Measurements from ENCODE around the gene AFF3. TPM values are rescaled to one million over a fixed set of nuclear protein-coding genes. Genes with fewer than 3 reads are reported as not detected.

Gene AFF3
- total and polyA plus RNA-seq, 2 of the 8 experiments (the other 6 are each of a cell fraction or from before 2014, with no cell fraction given) = 0.27 to 3.0 TPM

DNA sequence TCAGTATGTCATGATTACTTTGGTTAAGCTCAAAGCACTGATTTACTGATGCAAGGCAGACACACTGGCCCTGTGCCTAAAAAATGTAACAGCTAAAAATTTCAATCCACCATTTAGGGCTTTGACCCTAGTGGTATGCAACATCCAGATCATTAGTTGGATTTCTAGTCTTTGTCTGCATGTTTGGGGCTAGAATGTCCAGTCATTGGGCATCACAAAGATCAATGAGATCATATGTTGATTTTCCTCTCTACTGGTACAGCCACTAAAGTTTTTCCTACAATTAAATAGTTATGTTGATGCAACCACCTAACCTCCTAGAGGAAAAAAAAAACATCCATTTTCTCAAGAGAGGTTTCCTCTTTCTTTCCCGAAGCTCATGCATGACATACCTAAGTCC is 599.1 kb downstream of the AFF3 start:
- WGBS, 2 experiments (ENCODE audit: extremely low coverage in 1 of 2, insufficient coverage in 1 of 2, insufficient read length in 1 of 2, insufficient replicate concordance in 2 of 2, low coverage in 1 of 2, low lambda C conversion rate in 2 of 2, missing lambda C conversion rate in 1 of 2) = 87% methylated on average over 1 of the region's 1 CpG; no CpG with 5 or more reads in 1 of the 2 experiments
- H3K23me2 ChIP-seq (ENCODE audit: low read depth, low read length) = no peaks in the 10 kb centered on the region
- no peak for TF ChIP-seq POLR2A (IDR thresholded peaks at IDR 0.05; ENCODE audit: control extremely low read depth in 1 of 2, low read depth in 2 of 2, low read length in 2 of 2)
- TF ChIP-seq HDAC2 (IDR thresholded peaks at IDR 0.05; ENCODE audit: borderline replicate concordance in 1 of 2, low read depth in 2 of 2, low read length in 2 of 2) = no peak
- no peak for TF ChIP-seq CBX5 (IDR thresholded peaks at IDR 0.05; ENCODE audit: low read depth, low read length)
- TF ChIP-seq RAD21 (IDR thresholded peaks at IDR 0.05 in 1 of 2, conservative IDR thresholded peaks at IDR 0.05 in 1 of 2; ENCODE audit: low read depth in 2 of 2, low read length in 2 of 2) = no peak
- no peak for TF ChIP-seq SIRT6 (IDR thresholded peaks at IDR 0.05; ENCODE audit: low read length)
- TF ChIP-seq, protein P1, sequence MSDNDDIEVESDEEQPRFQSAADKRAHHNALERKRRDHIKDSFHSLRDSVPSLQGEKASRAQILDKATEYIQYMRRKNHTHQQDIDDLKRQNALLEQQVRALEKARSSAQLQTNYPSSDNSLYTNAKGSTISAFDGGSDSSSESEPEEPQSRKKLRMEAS (IDR thresholded peaks at IDR 0.05) = no peak
- TF ChIP-seq, protein P2, sequence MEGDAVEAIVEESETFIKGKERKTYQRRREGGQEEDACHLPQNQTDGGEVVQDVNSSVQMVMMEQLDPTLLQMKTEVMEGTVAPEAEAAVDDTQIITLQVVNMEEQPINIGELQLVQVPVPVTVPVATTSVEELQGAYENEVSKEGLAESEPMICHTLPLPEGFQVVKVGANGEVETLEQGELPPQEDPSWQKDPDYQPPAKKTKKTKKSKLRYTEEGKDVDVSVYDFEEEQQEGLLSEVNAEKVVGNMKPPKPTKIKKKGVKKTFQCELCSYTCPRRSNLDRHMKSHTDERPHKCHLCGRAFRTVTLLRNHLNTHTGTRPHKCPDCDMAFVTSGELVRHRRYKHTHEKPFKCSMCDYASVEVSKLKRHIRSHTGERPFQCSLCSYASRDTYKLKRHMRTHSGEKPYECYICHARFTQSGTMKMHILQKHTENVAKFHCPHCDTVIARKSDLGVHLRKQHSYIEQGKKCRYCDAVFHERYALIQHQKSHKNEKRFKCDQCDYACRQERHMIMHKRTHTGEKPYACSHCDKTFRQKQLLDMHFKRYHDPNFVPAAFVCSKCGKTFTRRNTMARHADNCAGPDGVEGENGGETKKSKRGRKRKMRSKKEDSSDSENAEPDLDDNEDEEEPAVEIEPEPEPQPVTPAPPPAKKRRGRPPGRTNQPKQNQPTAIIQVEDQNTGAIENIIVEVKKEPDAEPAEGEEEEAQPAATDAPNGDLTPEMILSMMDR (IDR thresholded peaks at IDR 0.05; ENCODE audit: control extremely low read depth in 1 of 3, insufficient read depth in 1 of 3, low read depth in 1 of 3, low read length in 3 of 3) = no peak
- TF ChIP-seq RBBP5 (IDR thresholded peaks at IDR 0.05; ENCODE audit: borderline replicate concordance, low read depth, low read length) = no peak
- no peak for TF ChIP-seq SP2 (IDR thresholded peaks at IDR 0.05; ENCODE audit: low read length)
- no peak for TF ChIP-seq GABPA (IDR thresholded peaks at IDR 0.05; ENCODE audit: borderline replicate concordance, insufficient read depth, low read length)
- no peak for TF ChIP-seq KDM4A (IDR thresholded peaks at IDR 0.05; ENCODE audit: low read depth, low read length, severe bottlenecking)
- TF ChIP-seq YY1 (IDR thresholded peaks at IDR 0.05; ENCODE audit: low read depth, low read length) = no peak

More for the DNA sequence above, 599.1 kb downstream of the AFF3 start:
- Histone ChIP-seq H3K4me2 (ENCODE audit: insufficient read depth in 1 of 2, low read depth in 2 of 2, low read length in 2 of 2) (no peak overlapping the region), H4K91ac (replicated peaks; ENCODE audit: insufficient read length, low read length) (no peak overlapping the region), H2AFZ (ENCODE audit: low read length) (no peak overlapping the region), H2AK5ac (ENCODE audit: low read depth, low read length) (no peak overlapping the region), H3K79me2 (ENCODE audit: control insufficient read depth in 1 of 2, insufficient read depth in 2 of 2, low read length in 2 of 2) (no peaks in the 10 kb centered on the region), H3K9ac (replicated peaks in 1 of 4; ENCODE audit: extremely low read depth in 1 of 4, low read depth in 3 of 4, low read length in 3 of 4) (no peak overlapping the region), H4K8ac (ENCODE audit: extremely low read depth, insufficient read depth, low read length) (no peak overlapping the region), H3K23ac (ENCODE audit: insufficient read length) (no peak overlapping the region), H3K56ac (replicated peaks; ENCODE audit: insufficient read length, low read depth, low read length) (no peak overlapping the region), H3K79me1 (ENCODE audit: low read depth, low read length) (no peaks in the 10 kb centered on the region), H2BK5ac (ENCODE audit: low read depth, low read length) (no peak overlapping the region), H3K4me1 (replicated peaks in 1 of 4; ENCODE audit: control insufficient read depth in 3 of 4, insufficient read depth in 4 of 4, low read length in 3 of 4) (no peaks in the 10 kb centered on the region), H3K4ac (replicated peaks; ENCODE audit: insufficient read length, low read depth, low read length) (no peak overlapping the region), H2BK120ac (replicated peaks; ENCODE audit: low read depth, low read length) (no peak overlapping the region), H3K9me3 (ENCODE audit: insufficient read depth in 2 of 2, low read depth in 1 of 2, low read length in 1 of 2) (no peaks in the 10 kb centered on the region), H3K4me3 (ENCODE audit: extremely low read depth in 1 of 4, insufficient read depth in 2 of 4, low read depth in 3 of 4, low read length in 4 of 4) (no peak overlapping the region), H2BK12ac (ENCODE audit: low read depth, low read length) (no peak overlapping the region), H3K18ac (ENCODE audit: extremely low read depth, low read length) (no peak overlapping the region), H3K14ac (ENCODE audit: insufficient read length) (no peak overlapping the region), H4K20me1 (replicated peaks in 1 of 2; ENCODE audit: control insufficient read depth in 1 of 2, insufficient read depth in 2 of 2, low read length in 2 of 2) (no peaks in the 10 kb centered on the region), H3K27ac (ENCODE audit: low read depth, low read length) (no peak overlapping the region), H4K5ac (ENCODE audit: insufficient read length, low read depth, low read length) (no peak overlapping the region), H2BK15ac (ENCODE audit: low read length) (no peak overlapping the region), H3K36me3 (ENCODE audit: control insufficient read depth in 2 of 4, insufficient read depth in 4 of 4, low read length in 3 of 4) (no peaks in the 10 kb centered on the region), H2BK20ac (ENCODE audit: low read length) (no peak overlapping the region), H3K27me3 (replicated peaks in 1 of 4; ENCODE audit: control insufficient read depth in 3 of 4, extremely low read depth in 1 of 4, insufficient read depth in 3 of 4, low read length in 3 of 4) (no peaks in the 10 kb centered on the region)
- FAIRE-seq (no peak), DNase-seq (ENCODE audit: low read depth in 1 of 2, low spot score in 2 of 2) (no peak)
- ChIA-PET CTCF (ENCODE audit: partially characterized antibody) (interaction anchor here (1.1 kb wide), 1 partner anchor 72 kb away, joined by 3 read pairs; no protein-coding TSS in a partner anchor), POLR2A (ENCODE audit: partially characterized antibody) (no interaction called here)
